NCI-H187 (cell line): ENCODE results near the gene LIME1.

ENCODE experiments used
- DNase-seq, 2 experiments: peaks; one replicate each; lab custom pipeline; 2025; lab: John Stamatoyannopoulos, UW

LIME1 gene

GRCh38 chr20:63735859-63736718 lies at the start of gene LIME1:
TSS of gene LIME1 (plus strand) at chr20:63736664. CDS start at chr20:63737550, 886 bp downstream.
- no peak for DNase-seq

GRCh38 chr20:63687419-63688178 lies 48.9 kb upstream of the LIME1 start:
- DNase-seq, result no peak

- DNase-seq, result no peak
Observed at GRCh38 chr20:63688228-63689045, 48.0 kb upstream of the LIME1 start.

GRCh38 chr20:63689046-63690002 lies 47.1 kb upstream of the LIME1 start:
- no peak for DNase-seq

- no peak for DNase-seq
Observed at GRCh38 chr20:63690003-63690897, 46.2 kb upstream of the LIME1 start.

- no peak for DNase-seq
Observed at GRCh38 chr20:63690898-63691710, 45.4 kb upstream of the LIME1 start.

- DNase-seq, result no peak
Observed at GRCh38 chr20:63691711-63692435, 44.6 kb upstream of the LIME1 start.

GRCh38 chr20:63692436-63693082 lies 43.9 kb upstream of the LIME1 start:
- no peak for DNase-seq

- no peak for DNase-seq
Observed at GRCh38 chr20:63693083-63693732, 43.3 kb upstream of the LIME1 start.

- DNase-seq, result no peak
Observed at GRCh38 chr20:63693733-63694583, 42.5 kb upstream of the LIME1 start.

GRCh38 chr20:63694584-63695423 lies 41.7 kb upstream of the LIME1 start:
- no peak for DNase-seq

- DNase-seq, result no peak
Observed at GRCh38 chr20:63695424-63696305, 40.8 kb upstream of the LIME1 start.

GRCh38 chr20:63696306-63696627 lies 40.2 kb upstream of the LIME1 start:
- DNase-seq, result no peak

GRCh38 chr20:63696628-63697356 lies 39.7 kb upstream of the LIME1 start, which contains the start of gene TNFRSF6B:
TSS of gene TNFRSF6B (plus strand) at chr20:63696652. CDS start at chr20:63696768, 116 bp downstream.
- DNase-seq, result no peak
